GM12891 (cell line): ENCODE data around the gene BRMS1.

Experiments used
- POLR2A ChIP-seq: IDR thresholded peaks from 2 replicates; pipeline ENCODE4 v1.6.1; 2011; ENCODE audit warnings: low read depth, low read length, control low read depth
- TAF1 ChIP-seq: IDR thresholded peaks from 2 replicates; pipeline ENCODE4 v1.6.1; 2011; ENCODE audit warnings: low read depth, low read length, control low read depth

DNA sequence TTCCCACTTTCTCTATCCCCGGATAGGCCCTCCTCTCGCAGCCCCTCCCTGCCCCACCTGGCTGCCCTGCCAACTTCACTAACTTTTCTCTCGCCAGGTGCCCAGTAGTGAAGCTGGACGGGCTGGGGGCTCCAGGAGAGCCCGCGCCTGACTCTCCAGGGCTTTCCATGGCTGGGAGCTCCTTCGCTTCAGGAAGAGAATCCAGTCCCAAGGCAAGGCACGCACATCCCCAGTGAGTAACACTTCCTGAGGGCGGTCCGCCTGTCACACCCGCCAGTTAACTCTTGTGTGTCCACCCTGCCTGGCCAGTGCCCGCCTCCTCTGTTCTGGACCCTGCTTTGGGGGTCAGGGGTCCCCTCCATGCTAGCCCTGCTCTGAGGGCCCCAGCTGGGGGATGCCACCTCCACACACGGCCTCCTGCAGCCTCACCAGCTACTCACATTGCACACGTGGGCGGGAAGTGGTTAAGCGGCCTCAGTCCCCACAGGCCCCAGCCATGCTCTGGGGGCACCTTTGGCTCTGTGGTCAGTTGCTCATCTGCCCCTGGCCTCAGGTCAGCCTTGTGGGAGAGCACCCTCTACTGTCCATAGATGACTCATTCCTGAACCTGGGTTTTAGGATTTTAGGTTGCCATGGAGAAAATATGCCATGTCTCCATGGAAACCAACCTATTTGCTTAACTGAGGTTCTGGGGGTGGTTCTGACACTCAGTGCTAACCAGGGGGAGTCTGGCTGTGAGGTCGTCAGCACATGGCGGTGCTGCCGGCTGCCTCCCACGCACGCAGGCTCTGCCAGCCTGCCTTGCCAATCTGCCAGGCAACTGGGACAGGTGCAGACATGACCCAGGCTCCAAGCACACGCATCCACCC is 8.4 kb downstream of the BRMS1 start, which contains the start of gene RIN1:
- TF ChIP-seq TAF1, result no peak
- TF ChIP-seq POLR2A, result no peak
